EH (cell line): ENCODE data around the gene CALHM5.

Experiments used
- DNase-seq: peaks from one replicate; pipeline ENCODE4 v3.0.0-alpha.2; 2015; ENCODE audit warnings: low read depth

Gene CALHM5

DNA sequence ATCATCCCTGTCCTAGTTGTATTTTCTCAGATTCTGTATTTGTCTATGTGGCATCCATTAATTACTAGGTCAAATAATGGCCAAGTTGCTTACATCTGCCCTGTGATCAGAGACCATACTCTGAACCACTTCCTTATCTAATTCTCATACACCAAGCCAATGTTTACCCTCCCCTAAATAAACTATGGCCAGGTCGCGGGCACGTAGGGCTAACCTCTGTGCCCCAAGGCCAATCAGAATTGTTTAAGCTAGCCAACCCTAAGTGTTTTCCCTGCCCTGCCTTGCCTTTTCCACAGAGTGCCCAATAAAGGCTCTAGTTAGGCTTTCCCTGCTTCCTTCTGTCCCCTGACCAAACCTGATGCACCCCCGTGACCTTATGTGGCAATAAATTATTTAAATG is 39.4 kb downstream of the CALHM5 start:
- DNase-seq = no peak

DNA sequence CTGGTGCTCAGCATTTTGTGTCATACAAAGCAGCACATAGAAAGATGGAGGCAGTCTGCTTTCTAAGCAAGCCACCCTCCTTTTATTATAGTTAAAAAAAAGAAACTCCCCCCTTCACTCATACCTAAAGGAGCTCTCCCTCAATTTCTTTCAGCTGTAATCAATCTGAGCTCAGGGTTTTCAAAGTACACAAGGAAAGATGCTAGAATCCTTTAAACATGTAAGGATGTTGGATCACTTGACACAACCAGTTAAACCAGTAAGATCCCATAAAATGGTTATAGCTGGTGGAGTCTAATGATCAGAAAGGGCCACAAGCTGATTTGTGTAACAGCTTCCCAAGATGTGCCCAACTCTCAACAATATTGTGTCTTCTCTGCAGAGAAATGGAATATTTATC is 42.0 kb downstream of the CALHM5 start, which contains the start of gene CALHM4:
Gene CALHM4 (plus strand): TSS at position 301 of the 400 bp plus-strand sequence. CDS start 43 bp downstream, at position 344.
- DNase-seq = no peak

- peak; percentile 90 for DNase-seq
These were observed 44.6 kb downstream of the CALHM5 start for GRCh38 chr6:116556065-116556464.

DNA sequence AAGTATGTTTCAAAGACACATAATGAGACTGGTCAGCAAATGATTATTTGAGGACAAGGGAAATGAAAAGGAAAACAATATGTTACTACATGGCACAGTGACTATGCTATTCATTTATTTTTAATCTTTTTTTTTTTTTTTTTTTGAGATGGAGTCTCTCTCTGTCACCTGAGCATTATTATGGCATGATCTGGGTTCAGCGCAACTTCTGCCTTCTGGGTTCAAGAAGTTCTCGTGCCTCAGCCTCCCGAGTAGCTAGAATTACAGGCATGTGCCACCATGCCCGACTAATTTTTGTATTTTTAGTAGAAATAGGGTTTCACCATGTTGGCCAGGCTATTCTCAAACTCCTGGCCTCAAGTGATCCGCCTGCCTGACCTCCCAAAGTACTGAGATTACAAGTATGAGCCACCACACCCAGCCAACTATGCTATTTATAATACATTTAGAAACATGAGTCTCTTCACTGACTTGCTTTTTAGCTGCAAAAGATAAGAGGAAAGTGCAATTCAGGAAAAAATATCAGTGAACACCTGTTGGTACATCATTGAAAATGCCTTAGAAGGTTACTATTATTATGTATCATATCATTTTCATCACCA is 45.5 kb downstream of the CALHM5 start:
- peak; percentile 47 for DNase-seq

- DNase-seq = peak; percentile 98
These were observed 46.5 kb downstream of the CALHM5 start for GRCh38 chr6:116557893-116558292.

DNA sequence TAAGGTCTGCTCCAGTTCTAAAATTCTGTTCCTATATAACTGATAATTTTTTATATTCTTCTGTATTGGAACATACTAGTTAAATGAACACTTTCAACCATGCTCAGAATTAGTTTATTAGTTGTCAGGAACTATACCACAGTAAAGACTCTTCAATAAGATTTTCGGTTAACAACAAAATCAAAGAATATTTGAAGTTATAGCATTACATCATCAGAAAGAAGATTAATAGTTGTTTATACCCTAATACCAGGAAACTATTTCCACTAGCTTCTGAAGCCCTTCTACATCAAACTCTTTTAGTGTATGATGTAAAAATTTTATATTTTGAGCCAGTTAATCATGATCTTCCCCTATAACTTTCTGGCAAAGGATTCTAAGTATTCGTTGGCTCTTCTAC is 48.7 kb downstream of the CALHM5 start:
- DNase-seq = no peak

- peak; percentile 79 for DNase-seq
These were observed 50.1 kb downstream of the CALHM5 start for GRCh38 chr6:116561377-116562018.

GRCh38 chr6:116562019-116562403 is 50.6 kb downstream of the CALHM5 start:
- DNase-seq = no peak

GRCh38 chr6:116562614-116563013 is 51.2 kb downstream of the CALHM5 start:
- peak; percentile 41 for DNase-seq

GRCh38 chr6:116563830-116564229 is 52.4 kb downstream of the CALHM5 start:
- DNase-seq = no peak

DNA sequence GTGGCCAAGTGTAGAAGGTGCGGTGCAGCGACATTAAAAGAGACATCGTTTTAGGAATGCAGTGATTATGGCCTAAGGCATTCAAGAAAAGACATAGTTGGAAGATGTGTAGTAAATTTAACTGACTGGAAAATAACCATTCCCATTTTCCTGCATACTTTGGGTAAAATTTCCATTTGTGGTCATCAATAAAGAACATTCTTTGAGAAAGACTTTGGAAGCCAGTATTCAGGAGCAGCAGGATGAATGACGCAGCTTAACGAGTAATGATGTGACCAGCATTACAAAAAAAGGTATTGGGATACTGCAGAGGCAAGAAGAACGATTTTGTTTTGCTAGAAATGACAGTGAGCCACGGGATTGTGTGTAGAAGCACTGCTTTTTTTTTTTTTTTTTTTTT is 52.9 kb downstream of the CALHM5 start:
- DNase-seq = peak; percentile 90

GRCh38 chr6:116564921-116565872 is 53.8 kb downstream of the CALHM5 start:
- DNase-seq = peak; percentile 52

DNA sequence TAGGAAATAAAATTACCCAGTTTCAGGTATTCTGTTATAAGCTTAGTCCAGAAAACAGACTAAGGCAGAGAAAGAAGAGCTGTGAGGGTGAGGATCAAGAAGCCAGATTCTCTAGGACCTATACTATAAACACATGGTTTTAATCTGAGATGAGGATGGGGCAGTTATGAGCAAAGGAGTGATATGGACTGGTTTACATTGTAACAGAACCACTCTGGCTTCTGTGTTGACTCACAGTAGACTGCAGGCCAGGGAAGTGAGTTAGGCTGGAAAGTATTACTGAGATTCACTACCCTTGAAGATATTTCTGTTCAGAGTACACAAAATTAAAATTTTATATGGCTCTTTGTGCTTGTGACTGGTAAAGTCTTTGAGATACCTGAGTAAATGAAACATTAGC is 56.7 kb downstream of the CALHM5 start:
- DNase-seq = peak; percentile 63

DNA sequence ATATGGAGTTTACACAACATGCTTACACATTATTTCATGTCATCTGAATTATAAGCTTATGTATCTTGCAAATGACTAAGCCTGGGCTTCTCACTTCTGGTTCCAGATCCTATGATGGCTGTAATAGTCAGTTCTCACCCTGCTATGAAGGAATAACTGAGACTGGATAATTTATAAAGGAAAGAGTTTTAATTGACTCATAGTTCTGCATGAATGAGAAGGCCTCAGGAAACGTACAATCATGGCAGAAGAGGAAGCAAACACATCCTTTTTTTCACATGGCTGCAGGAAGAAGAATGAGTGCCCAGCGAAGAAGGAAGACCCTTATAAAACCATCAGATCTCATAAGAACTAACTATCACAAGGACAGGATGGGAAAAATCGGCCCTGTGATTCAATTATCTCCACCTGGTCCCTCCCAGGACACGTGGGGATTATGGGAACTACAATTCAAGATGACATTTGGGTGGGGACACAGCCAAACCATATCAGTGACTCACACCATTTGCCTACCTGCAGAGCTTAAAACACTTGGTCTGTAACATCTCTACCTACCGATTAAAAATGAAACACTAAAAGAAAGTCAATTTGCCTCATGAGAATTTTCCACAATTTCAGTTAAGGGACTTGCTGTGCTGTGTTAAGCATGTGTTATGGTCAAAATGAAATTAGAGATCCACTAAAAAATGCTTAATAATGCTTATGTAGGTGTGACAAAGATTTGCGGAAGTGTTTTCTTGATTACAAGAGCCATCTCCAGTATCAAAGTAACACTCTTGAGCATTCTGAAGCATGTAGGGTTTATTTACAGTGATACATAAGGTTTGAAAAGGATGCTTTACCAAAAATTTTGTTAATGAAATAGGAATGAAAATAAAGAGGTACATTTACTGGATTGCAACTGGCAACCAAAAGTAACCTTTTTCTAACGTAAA is 57.6 kb downstream of the CALHM5 start:
- no peak for DNase-seq

DNA sequence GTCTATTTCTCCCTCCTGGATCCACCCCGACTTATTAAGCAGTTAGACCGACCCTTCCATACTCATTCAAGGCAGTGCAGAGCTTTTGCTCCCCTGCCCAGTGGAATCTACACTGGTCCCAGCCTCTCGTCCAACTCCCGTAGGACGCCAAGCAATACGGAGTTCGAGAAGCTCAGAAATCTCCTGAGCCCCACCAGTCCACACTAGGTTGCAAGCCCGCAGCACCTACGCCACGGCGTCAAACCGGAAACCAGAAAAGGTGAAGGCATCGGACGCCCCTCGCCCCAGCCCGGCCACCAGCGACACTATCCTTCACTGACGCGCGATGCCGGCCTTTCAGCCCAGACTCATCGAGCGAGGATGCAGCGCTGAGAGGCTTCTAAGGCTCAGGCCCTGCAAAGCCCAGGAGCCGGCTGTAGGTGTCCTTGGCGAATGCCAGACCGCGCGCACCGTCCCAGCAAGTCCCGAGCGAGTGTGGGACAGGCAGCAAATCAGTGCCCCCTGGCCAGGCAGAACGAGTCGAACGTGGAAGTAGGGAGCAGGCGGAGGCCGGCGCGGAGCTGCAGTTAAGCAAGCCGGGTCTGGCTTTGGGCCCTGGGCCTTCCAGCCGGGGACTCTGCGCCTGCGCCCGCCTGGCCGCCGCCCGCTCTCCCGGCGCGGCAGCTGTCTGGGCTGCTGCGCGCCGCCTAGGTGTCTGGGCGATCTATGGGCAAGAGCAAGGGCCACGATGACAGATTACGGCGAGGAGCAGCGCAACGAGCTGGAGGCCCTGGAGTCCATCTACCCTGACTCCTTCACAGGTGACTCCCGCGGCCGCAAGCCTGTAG is 59.6 kb downstream of the CALHM5 start, which contains the start of gene RWDD1:
Gene RWDD1 (plus strand): TSS at position 649 of the 827 bp plus-strand sequence. CDS start 79 bp downstream, at position 728.
- peak; percentile 99 for DNase-seq

GRCh38 chr6:116571683-116572000 is 60.2 kb downstream of the CALHM5 start:
- DNase-seq = no peak

- DNase-seq = peak; percentile 62
These were observed 60.7 kb downstream of the CALHM5 start for GRCh38 chr6:116572162-116572561.
